ENCODE data around the gene CBR3.

Gene CBR3

DNA sequence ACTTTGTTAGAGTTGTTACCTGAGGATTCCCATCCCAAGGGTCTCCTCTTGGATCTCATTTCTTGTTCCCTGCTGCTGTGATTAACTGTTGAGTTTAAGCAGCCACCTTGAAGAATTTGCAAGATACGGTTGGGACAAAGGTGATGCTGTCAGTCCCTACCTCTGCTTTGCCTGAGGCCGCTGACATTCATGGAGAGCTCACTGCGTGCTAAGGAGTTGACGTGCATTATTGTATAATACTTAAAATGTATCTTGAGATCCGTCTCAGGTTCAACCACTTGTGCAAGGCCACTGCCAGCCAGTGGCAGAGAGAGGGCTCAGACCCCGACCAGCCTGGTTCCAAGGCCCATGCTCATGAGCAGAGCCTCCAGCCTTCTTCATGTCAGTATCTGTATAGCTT, 35.9 kb downstream of the CBR3 start:
- TF ChIP-seq, protein P1, sequence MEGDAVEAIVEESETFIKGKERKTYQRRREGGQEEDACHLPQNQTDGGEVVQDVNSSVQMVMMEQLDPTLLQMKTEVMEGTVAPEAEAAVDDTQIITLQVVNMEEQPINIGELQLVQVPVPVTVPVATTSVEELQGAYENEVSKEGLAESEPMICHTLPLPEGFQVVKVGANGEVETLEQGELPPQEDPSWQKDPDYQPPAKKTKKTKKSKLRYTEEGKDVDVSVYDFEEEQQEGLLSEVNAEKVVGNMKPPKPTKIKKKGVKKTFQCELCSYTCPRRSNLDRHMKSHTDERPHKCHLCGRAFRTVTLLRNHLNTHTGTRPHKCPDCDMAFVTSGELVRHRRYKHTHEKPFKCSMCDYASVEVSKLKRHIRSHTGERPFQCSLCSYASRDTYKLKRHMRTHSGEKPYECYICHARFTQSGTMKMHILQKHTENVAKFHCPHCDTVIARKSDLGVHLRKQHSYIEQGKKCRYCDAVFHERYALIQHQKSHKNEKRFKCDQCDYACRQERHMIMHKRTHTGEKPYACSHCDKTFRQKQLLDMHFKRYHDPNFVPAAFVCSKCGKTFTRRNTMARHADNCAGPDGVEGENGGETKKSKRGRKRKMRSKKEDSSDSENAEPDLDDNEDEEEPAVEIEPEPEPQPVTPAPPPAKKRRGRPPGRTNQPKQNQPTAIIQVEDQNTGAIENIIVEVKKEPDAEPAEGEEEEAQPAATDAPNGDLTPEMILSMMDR (IDR thresholded peaks at IDR 0.05; ENCODE audit: low read depth, low read length): no peak
- DNase-seq (ENCODE audit: extremely low read depth, low read depth): no peak

DNA sequence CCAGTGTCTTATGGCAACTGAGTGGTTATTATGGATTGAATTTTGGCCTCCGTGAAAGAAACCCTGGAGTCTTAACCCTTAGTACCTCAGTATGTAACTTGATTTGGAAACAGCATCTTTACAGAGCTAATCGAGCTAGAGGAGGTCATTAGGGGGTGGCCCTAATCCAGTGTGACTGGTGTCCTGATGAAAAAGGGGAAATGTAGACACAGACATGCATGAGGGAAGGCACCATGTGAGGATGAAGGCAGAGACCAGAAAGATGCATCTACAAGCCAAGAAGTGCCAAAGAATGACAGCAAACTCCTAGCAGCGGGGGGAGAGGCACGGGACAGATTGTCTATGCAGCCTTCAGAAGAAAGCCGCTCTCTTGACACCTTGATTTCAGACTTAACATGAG, 36.5 kb downstream of the CBR3 start:
- no peak for DNase-seq (ENCODE audit: extremely low read depth, low read depth)
- TF ChIP-seq, protein P1 (IDR thresholded peaks at IDR 0.05; ENCODE audit: low read depth, low read length): no peak

DNA sequence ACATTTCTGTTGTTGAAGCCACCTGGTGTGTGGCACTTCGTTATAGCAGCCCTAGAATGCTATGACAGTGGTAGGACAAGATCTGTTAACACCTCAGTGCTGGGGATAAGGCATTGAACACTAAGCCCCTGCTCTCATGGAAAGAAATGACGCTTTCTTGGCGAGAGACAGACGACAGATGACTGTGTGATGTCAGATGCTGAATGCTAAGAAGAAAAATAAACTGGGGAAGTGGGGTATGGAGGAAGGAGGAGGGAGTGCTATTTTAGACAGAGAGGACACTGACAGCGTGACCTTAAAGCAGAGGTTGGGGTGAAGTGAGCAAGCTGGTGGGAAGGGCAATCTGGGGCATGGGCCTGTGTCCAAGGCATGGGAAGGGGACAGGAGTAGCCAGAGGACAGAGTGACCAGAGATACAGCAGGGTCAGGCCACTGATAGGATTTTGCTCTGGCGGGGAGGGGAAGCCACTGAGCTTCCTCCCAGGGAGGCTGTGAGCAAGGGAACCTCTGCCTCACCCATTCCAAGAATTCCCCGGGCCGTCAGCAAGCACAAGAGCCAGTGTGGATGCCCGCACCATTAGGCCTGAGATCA, 37.0 kb downstream of the CBR3 start:
- TF ChIP-seq, protein P1 (IDR thresholded peaks at IDR 0.05; ENCODE audit: low read depth, low read length): no peak
- DNase-seq (ENCODE audit: extremely low read depth, low read depth): no peak

DNA sequence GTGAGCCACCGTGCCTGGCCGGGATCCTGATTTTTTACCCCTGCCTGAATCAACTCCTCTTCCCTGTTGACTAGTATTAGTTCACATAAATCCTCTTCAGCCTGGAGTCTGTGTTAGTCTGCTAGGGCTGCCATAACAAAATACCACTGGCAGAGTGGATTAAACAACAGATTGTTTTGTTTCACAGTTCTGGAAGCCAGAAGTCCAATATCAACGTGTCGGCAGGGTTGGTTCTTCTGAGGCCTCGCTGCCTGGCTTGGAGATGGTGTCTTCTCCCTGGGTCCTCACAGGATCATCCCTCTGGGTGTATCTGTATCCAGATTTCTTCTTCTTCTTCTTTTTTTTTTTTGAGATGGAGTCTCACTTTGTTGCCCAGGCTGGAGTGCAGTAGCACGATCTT, 39.9 kb downstream of the CBR3 start:
- no peak for DNase-seq (ENCODE audit: extremely low read depth, low read depth)
- TF ChIP-seq, protein P1 (IDR thresholded peaks at IDR 0.05; ENCODE audit: low read depth, low read length): no peak

DNA sequence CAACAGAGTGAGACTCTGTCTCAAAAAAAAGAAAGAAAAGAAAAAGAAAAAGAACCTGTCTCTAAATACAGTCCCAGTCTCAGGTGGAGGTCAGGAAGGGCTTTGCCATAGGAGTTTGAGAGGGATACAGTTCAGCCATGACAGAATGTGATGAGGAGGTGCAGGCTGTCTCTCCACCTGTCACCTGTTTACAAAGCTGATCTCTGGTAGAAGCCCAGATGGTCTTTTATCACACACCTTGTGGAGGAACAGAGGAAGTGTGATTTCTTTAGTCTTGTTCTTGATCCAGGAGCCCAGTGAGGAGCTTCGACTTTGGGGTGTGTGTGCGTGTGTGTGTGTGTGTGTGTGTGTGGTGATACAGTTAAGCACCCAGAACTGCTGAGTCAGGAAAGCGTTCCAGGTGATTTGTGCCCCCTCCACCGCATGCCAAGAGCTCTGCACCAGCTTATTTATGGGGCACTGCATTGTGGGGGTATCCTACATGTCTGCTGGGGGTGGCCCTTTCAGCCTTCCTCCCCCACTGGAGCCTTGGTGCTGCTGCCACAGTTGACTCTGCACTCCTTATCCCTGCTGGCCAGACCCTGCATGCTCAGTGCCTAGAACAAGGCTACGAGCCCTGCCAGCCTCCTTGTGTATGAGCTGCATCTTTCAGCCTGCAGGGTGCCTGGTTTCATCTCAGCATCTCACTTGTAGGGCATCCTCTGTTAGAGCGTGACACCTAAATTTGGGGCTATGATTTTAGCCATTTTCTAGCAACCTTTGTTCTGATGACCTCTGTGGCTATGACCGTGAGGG, 41.1 kb downstream of the CBR3 start:
- DNase-seq (ENCODE audit: extremely low read depth, low read depth): no peak
- TF ChIP-seq, protein P1 (IDR thresholded peaks at IDR 0.05; ENCODE audit: low read depth, low read length): no peak

DNA sequence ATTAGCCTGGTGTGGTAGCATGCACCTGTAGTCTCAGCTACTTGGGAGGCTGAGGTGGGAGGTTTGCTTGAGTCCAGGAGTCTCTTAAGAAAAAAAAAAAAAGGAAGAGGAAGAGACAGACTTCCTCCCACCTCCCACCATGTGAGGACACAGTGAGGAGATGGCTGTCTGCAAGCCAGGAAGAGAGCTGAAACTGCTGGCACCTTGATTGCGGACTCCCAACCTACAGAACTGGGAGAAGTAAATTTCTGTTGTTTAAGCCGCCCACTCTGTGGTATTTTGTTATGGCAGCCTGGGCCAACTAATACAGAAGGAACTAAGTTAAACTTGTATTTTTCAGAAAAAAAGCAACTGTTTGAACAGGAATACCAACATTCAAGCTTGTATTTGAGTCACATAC, 43.5 kb downstream of the CBR3 start:
- DNase-seq (ENCODE audit: extremely low read depth, low read depth): no peak
- TF ChIP-seq, protein P1 (IDR thresholded peaks at IDR 0.05; ENCODE audit: low read depth, low read length): no peak

DNA sequence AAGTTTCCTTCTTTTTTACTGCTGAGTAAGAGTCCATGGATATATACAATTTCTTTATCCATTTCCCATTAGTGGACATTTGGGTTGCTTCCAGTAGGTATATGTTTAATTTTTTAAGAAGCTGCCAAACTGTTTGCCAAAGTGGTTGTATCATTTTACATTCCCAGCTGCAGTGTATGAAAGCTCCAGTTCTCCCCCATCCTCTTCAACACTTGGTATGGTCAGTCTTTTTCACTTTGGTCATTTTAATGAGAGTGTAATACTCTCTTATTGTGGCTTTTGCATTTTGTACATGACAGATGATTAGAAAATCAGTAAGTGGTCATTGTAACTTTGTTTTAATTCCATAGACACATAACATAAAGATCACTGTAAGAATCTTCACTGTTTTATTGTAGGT, 44.3 kb downstream of the CBR3 start:
- TF ChIP-seq, protein P1 (IDR thresholded peaks at IDR 0.05; ENCODE audit: low read depth, low read length): no peak
- no peak for DNase-seq (ENCODE audit: extremely low read depth, low read depth)

Data from AG09319 (cell line).